Measurements from ENCODE around the gene CBLB. TPM values are rescaled to one million over a fixed set of nuclear protein-coding genes. Genes with fewer than 3 reads are reported as not detected.
A peak's percentile ranks its signal among the peaks of the same experiment; 100 is the strongest.
"Not testable (repeated sequence)": the region's sequence is repeated elsewhere in the genome, so short reads cannot be mapped to it uniquely, and the experiment has no call there.

Gene CBLB
- polyA plus RNA-seq, 1 experiment = 19.3 TPM

DNA sequence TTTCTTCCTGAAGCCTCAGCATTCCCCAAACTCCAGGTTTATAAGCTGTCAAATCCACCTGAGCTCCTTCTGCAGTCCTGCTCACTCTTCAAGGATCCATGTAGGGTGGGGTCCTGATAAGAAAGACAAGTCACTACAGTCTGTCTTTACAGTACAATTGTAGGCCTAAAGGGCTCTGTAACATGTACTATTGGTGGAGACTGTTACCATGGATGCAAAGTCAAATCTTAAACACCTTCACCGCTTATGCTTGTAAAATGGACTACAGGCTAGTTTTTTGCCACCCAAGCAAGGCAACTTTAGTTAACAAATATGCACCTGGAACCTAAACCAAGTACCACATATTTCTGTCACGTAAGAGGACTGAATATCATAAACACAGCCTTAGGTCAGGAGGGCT lies 44.7 kb downstream of the CBLB start:
- Histone ChIP-seq H3K27me3 (ENCODE audit: control insufficient read depth, insufficient read depth, low read length) (no peaks in the 10 kb centered on the region), H3K36me3 (ENCODE audit: control insufficient read depth, insufficient read depth, low read length) (peaks cover 2% of the 10 kb centered on the region; the same call in 1 of the 2 replicates), H3K4me3 (ENCODE audit: low read depth, low read length) (no peak overlapping the region)
- DNase-seq (ENCODE audit: low read depth) = no peak
- ChIA-PET CTCF (interaction anchor here (0.8 to 1.1 kb wide), 2 partner anchors 11 to 127 kb away, joined by 3 to 4 read pairs; no protein-coding TSS in a partner anchor), POLR2A (no interaction called here)
- TF ChIP-seq, protein P1, sequence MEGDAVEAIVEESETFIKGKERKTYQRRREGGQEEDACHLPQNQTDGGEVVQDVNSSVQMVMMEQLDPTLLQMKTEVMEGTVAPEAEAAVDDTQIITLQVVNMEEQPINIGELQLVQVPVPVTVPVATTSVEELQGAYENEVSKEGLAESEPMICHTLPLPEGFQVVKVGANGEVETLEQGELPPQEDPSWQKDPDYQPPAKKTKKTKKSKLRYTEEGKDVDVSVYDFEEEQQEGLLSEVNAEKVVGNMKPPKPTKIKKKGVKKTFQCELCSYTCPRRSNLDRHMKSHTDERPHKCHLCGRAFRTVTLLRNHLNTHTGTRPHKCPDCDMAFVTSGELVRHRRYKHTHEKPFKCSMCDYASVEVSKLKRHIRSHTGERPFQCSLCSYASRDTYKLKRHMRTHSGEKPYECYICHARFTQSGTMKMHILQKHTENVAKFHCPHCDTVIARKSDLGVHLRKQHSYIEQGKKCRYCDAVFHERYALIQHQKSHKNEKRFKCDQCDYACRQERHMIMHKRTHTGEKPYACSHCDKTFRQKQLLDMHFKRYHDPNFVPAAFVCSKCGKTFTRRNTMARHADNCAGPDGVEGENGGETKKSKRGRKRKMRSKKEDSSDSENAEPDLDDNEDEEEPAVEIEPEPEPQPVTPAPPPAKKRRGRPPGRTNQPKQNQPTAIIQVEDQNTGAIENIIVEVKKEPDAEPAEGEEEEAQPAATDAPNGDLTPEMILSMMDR (IDR thresholded peaks at IDR 0.05; ENCODE audit: insufficient read depth, low read depth, low read length) = no peak

DNA sequence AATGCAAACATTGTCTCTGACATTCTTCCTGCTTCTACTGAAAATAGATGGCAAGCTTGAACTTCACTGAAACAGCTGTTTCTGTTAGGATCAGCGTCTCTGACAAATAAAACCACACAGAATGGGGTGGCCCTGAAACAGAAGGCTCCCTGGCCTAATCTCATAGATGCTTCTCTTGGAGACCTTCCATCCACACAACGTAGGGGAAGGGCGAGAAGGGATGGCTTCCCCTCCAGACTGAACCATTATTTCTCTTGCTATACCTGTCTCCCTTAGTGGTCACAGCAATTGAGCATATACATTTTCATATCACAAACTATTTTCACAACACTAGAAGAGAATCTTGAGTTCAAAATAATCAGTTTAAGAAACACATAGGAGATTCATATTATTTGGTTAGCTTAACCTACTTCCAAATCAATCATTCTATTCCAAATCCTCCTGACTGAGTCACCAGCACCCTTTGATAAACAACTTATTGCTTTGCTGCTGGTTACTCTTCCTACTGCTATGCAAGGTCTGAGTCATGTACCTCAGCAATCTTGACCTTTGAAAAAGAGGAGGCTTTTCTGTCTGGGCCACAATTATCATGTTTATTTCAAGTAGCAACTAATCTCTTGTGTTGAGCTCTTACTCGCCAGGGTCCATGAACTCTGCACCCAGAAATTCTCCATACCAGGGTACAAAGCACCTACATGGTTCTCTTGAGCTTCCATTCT lies 45.5 kb downstream of the CBLB start:
- Histone ChIP-seq H3K36me3 (ENCODE audit: control insufficient read depth, insufficient read depth, low read length) (peaks cover 2% of the 10 kb centered on the region; the same call in 1 of the 2 replicates), H3K27me3 (ENCODE audit: control insufficient read depth, insufficient read depth, low read length) (no peaks in the 10 kb centered on the region), H3K4me3 (ENCODE audit: low read depth, low read length) (no peak overlapping the region)
- POLR2A ChIA-PET = no interaction called here
- TF ChIP-seq, protein P1 (IDR thresholded peaks at IDR 0.05; ENCODE audit: insufficient read depth, low read depth, low read length) = no peak
- peak; percentile 71 for DNase-seq (ENCODE audit: low read depth)
- CTCF ChIA-PET = interaction anchor here (0.8 to 1.1 kb wide), 2 partner anchors 12 to 128 kb away, joined by 3 to 4 read pairs; no protein-coding TSS in a partner anchor

DNA sequence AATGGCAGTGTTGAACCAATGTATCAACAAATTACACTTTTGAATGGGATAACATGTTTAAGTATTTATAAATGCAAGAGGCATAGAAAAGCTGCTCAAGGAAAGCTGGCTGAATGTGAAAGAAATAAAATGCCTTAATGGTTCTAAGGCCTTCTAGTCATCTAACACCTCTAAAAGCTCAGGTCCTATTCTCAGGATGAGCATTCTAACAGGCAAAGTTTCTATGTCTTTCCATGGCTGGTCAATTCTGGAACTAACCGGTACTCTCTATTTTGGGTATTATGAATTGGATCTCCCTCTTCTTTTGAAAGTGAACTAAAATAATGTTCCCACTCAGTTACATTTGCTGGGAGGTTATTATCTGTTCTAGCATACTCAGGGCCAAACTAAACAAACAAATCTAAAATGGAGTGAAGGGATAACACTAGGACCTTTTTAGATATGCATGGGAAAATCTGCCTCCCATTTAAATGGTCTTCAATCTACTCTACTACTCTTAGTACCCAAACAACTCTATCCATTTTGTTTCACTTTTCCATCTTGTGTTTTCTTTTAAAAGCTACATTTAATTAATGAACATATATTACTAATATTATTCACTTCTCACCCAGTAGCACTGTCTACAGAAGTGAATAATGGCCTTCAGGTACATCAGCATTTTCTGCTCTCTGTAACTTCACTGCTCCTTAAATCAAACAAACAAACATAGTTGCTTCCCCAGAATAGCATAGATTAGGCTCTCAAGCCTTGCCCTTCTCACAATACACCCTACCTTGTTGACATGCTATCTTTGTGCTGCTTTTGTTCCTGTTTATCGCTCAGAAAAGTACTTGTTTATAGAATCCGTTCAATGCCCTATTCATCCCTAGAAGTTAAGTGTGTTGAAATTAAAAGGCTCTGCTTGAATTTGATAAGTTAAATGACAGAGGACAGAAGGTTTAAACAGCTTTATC lies 46.4 kb downstream of the CBLB start:
- Histone ChIP-seq H3K27me3 (ENCODE audit: control insufficient read depth, insufficient read depth, low read length) (no peaks in the 10 kb centered on the region), H3K4me3 (ENCODE audit: low read depth, low read length) (no peak overlapping the region), H3K36me3 (ENCODE audit: control insufficient read depth, insufficient read depth, low read length) (peaks cover 2% of the 10 kb centered on the region; the same call in 1 of the 2 replicates)
- TF ChIP-seq, protein P1 (IDR thresholded peaks at IDR 0.05; ENCODE audit: insufficient read depth, low read depth, low read length) = no peak
- CTCF ChIA-PET = no interaction called here
- no peak for DNase-seq (ENCODE audit: low read depth)
- POLR2A ChIA-PET = no interaction called here

DNA sequence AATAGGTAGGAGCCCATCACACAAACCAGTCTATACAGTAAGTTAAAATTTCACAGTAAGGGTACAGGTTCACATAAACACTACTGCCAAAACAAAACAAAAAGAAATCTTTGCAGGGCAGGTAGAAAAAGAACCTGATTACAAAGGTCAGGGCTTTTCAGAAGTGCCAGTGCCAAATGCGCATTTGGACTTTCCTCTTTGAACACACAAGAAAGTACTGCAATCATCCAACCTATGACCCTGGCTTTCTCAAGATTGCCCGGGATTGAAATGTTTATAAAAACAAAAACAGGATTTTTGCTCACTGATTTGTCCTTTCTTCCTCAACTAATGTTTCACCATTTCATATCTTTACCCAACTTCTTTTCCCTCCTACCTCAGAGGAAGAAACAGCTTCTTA lies 47.4 kb downstream of the CBLB start:
- no peaks in the 10 kb centered on the region for H3K27me3 ChIP-seq (ENCODE audit: control insufficient read depth, insufficient read depth, low read length)
- TF ChIP-seq, protein P1 (IDR thresholded peaks at IDR 0.05; ENCODE audit: insufficient read depth, low read depth, low read length) = no peak
- no peak for DNase-seq (ENCODE audit: low read depth)
- H3K36me3 ChIP-seq (ENCODE audit: control insufficient read depth, insufficient read depth, low read length) = peaks cover 2% of the 10 kb centered on the region; the same call in 1 of the 2 replicates
- CTCF ChIA-PET = no interaction called here
- H3K4me3 ChIP-seq (ENCODE audit: low read depth, low read length) = no peak overlapping the region
- POLR2A ChIA-PET = no interaction called here

DNA sequence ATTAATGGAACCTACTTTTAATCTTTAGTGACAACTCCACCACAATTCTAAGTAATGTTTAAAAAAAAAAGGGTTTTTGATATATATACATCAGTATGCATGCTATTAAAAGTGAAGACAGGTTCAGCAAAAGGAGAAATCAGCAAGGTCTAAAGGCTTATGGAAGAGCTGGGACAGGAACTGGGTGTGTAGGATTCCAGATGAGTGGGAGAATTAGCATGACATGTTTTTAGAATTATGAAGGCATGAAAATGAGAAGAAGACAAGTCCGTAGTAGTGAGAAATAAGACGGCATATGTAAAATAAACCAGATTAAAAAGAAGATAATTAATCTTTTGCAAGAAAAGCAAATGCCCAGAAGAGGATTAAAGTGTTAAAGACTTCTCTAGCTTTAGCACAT lies 52.0 kb downstream of the CBLB start:
- DNase-seq (ENCODE audit: low read depth) = no peak
- CTCF ChIA-PET = interaction anchor here (0.6 kb wide), 1 partner anchor 416 kb away, joined by 3 read pairs; no protein-coding TSS in a partner anchor
- TF ChIP-seq, protein P1 (IDR thresholded peaks at IDR 0.05; ENCODE audit: insufficient read depth, low read depth, low read length) = no peak
- peaks cover 2% of the 10 kb centered on the region; the same call in 1 of the 2 replicates for H3K36me3 ChIP-seq (ENCODE audit: control insufficient read depth, insufficient read depth, low read length)
- POLR2A ChIA-PET = no interaction called here
- no peaks in the 10 kb centered on the region for H3K27me3 ChIP-seq (ENCODE audit: control insufficient read depth, insufficient read depth, low read length)
- no peak overlapping the region for H3K4me3 ChIP-seq (ENCODE audit: low read depth, low read length)

DNA sequence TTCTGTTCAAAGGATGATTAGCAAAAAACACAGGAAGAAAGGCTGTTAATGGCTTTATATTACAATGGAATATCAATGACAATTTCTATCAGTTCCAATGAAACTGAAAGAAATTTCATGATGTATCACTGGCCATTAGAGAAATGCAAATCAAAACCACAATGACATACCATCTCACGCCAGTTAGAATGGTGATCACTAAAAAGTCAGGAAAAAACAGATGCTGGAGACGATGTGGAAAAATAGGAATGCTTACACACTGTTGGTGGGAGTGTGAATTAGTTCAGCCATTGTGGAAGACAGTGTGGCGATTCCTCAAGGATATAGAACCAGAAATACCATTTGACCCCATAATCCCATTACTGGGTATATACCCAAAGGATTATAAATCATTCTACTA lies 53.5 kb downstream of the CBLB start:
- H3K27me3 ChIP-seq (ENCODE audit: control insufficient read depth, insufficient read depth, low read length); DNase-seq (ENCODE audit: low read depth); CTCF ChIA-PET; POLR2A ChIA-PET; H3K36me3 ChIP-seq (ENCODE audit: control insufficient read depth, insufficient read depth, low read length); H3K4me3 ChIP-seq (ENCODE audit: low read depth, low read length): not testable (repeated sequence)
